ENCODE results near the gene IFT80.
"Not testable (repeated sequence)": the region's sequence is repeated elsewhere in the genome, so short reads cannot be mapped to it uniquely, and the experiment has no call there.

IFT80 gene

GRCh38 chr3:160260587-160261270 lies 138.3 kb downstream of the IFT80 start:
- no peak for DNase-seq (ENCODE audit: low read depth)

- DNase-seq (ENCODE audit: low read depth), result no peak
These were observed 139.4 kb downstream of the IFT80 start for GRCh38 chr3:160259589-160259988.

- DNase-seq (ENCODE audit: low read depth), result no peak
These were observed 141.4 kb downstream of the IFT80 start for GRCh38 chr3:160257606-160258005.

GRCh38 chr3:160253298-160253697 lies 145.7 kb downstream of the IFT80 start:
- no peak for DNase-seq (ENCODE audit: low read depth)

- no peak for DNase-seq (ENCODE audit: low read depth)
These were observed 151.3 kb downstream of the IFT80 start for GRCh38 chr3:160247766-160248165.

GRCh38 chr3:160245261-160245800 lies 153.7 kb downstream of the IFT80 start:
- DNase-seq (ENCODE audit: low read depth), result peak; percentile 11

- DNase-seq (ENCODE audit: low read depth), result not testable (repeated sequence)
These were observed 158.3 kb downstream of the IFT80 start for GRCh38 chr3:160240719-160241118.

- DNase-seq (ENCODE audit: low read depth), result no peak
These were observed 167.0 kb downstream of the IFT80 start for GRCh38 chr3:160232014-160232413.

- no peak for DNase-seq (ENCODE audit: low read depth)
These were observed 171.6 kb downstream of the IFT80 start for GRCh38 chr3:160227419-160227818.

GRCh38 chr3:160226026-160226907 lies 172.8 kb downstream of the IFT80 start:
- DNase-seq (ENCODE audit: low read depth), result no peak

- DNase-seq (ENCODE audit: low read depth), result no peak
These were observed 173.6 kb downstream of the IFT80 start, which contains the start of gene C3orf80 for GRCh38 chr3:160225176-160226025. Gene C3orf80 (plus strand): TSS chr3:160225422. CDS start chr3:160225636, 214 bp downstream.

- DNase-seq (ENCODE audit: low read depth), result no peak
These were observed 174.2 kb downstream of the IFT80 start for GRCh38 chr3:160224811-160225175.

- DNase-seq (ENCODE audit: low read depth), result no peak
These were observed 174.8 kb downstream of the IFT80 start for GRCh38 chr3:160224256-160224655.

- no peak for DNase-seq (ENCODE audit: low read depth)
These were observed 178.0 kb downstream of the IFT80 start for GRCh38 chr3:160221019-160221418.

GRCh38 chr3:160220038-160220437 lies 179.0 kb downstream of the IFT80 start:
- no peak for DNase-seq (ENCODE audit: low read depth)

GRCh38 chr3:160218136-160218535 lies 180.9 kb downstream of the IFT80 start:
- no peak for DNase-seq (ENCODE audit: low read depth)

GRCh38 chr3:160217675-160218074 lies 181.3 kb downstream of the IFT80 start:
- no peak for DNase-seq (ENCODE audit: low read depth)

GRCh38 chr3:160213191-160213590 lies 185.8 kb downstream of the IFT80 start:
- DNase-seq (ENCODE audit: low read depth), result no peak

- DNase-seq (ENCODE audit: low read depth), result peak; percentile 23
These were observed 188.2 kb downstream of the IFT80 start for GRCh38 chr3:160210799-160211221.

GRCh38 chr3:160210341-160210740 lies 188.7 kb downstream of the IFT80 start:
- no peak for DNase-seq (ENCODE audit: low read depth)
